Raji (cell line): ENCODE results near the gene CAPZA2.

Experiments
- POLR2A ChIP-seq: IDR thresholded peaks from 2 replicates; pipeline ENCODE4 v1.6.1; 2011; ENCODE audit warnings: low read depth, low read length, control low read depth; ENCODE audit not compliant: insufficient read depth

CAPZA2 gene

GRCh38 chr7:116851175-116851574, 11.2 kb upstream of the CAPZA2 start:
- TF ChIP-seq POLR2A, result no peak

GRCh38 chr7:116851671-116852070, 10.7 kb upstream of the CAPZA2 start:
- no peak for TF ChIP-seq POLR2A

GRCh38 chr7:116854132-116854531, 8.3 kb upstream of the CAPZA2 start:
- TF ChIP-seq POLR2A, result no peak

- TF ChIP-seq POLR2A, result no peak
Observed at GRCh38 chr7:116857052-116857451, 5.3 kb upstream of the CAPZA2 start.

- no peak for TF ChIP-seq POLR2A
Observed at GRCh38 chr7:116859323-116859722, 3.1 kb upstream of the CAPZA2 start.

- TF ChIP-seq POLR2A, result no peak
Observed at GRCh38 chr7:116861717-116862116, 670 bp upstream of the CAPZA2 start.

- no peak for TF ChIP-seq POLR2A
Observed at GRCh38 chr7:116862951-116863670, 724 bp downstream of the CAPZA2 start.

- no peak for TF ChIP-seq POLR2A
Observed at GRCh38 chr7:116863936-116864500, 1.6 kb downstream of the CAPZA2 start.

GRCh38 chr7:116871061-116871700, 8.8 kb downstream of the CAPZA2 start:
- no peak for TF ChIP-seq POLR2A

- no peak for TF ChIP-seq POLR2A
Observed at GRCh38 chr7:116872026-116872425, 9.6 kb downstream of the CAPZA2 start.

GRCh38 chr7:116873619-116874018, 11.2 kb downstream of the CAPZA2 start:
- no peak for TF ChIP-seq POLR2A

- TF ChIP-seq POLR2A, result no peak
Observed at GRCh38 chr7:116876664-116877442, 14.5 kb downstream of the CAPZA2 start.

GRCh38 chr7:116877443-116878217, 15.2 kb downstream of the CAPZA2 start:
- TF ChIP-seq POLR2A, result no peak

- TF ChIP-seq POLR2A, result no peak
Observed at GRCh38 chr7:116884691-116885090, 22.3 kb downstream of the CAPZA2 start.

GRCh38 chr7:116885724-116886123, 23.3 kb downstream of the CAPZA2 start:
- no peak for TF ChIP-seq POLR2A
